Activated CD8-positive, alpha-beta memory T cell treated with anti-CD3 and anti-CD28 coated beads, Interleukin-2, amount 50 U/mL, for 4 hours (primary cell): ENCODE results near the gene RARRES1.

Source experiments
- DNase-seq: peaks from one replicate; pipeline ENCODE4 v3.0.0-alpha.2; 2020

RARRES1 gene, protein sequence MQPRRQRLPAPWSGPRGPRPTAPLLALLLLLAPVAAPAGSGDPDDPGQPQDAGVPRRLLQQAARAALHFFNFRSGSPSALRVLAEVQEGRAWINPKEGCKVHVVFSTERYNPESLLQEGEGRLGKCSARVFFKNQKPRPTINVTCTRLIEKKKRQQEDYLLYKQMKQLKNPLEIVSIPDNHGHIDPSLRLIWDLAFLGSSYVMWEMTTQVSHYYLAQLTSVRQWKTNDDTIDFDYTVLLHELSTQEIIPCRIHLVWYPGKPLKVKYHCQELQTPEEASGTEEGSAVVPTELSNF

GRCh38 chr3:158731938-158732855 is at the start of gene RARRES1:
RARRES1 (minus strand) TSS chr3:158732457; CDS start chr3:158732415, 42 bp downstream.
- DNase-seq, result peak; percentile 23

GRCh38 chr3:158781849-158782248 is 49.6 kb upstream of the RARRES1 start:
- DNase-seq, result no peak

DNA sequence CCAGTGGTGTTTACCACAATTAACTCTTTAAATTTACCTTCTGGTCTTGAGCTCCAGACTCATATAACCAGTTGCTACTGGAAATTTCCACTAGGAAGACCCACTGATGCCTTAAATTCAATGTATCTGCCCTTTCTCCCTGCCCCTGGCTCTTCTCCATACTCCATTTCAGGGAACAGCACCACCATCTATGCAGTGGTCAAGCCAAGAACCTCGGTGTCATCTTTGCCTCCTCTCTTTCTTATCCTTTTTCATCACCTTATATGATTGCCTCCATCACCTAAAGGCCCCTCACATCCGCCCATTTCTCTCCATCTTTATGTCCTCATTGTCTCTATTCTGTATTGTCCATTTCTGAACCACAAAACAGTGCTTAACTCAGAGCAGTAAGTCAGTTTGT is 48.9 kb upstream of the RARRES1 start:
- DNase-seq, result no peak

- DNase-seq, result no peak
These were observed 48.5 kb upstream of the RARRES1 start for GRCh38 chr3:158780766-158781165.

DNA sequence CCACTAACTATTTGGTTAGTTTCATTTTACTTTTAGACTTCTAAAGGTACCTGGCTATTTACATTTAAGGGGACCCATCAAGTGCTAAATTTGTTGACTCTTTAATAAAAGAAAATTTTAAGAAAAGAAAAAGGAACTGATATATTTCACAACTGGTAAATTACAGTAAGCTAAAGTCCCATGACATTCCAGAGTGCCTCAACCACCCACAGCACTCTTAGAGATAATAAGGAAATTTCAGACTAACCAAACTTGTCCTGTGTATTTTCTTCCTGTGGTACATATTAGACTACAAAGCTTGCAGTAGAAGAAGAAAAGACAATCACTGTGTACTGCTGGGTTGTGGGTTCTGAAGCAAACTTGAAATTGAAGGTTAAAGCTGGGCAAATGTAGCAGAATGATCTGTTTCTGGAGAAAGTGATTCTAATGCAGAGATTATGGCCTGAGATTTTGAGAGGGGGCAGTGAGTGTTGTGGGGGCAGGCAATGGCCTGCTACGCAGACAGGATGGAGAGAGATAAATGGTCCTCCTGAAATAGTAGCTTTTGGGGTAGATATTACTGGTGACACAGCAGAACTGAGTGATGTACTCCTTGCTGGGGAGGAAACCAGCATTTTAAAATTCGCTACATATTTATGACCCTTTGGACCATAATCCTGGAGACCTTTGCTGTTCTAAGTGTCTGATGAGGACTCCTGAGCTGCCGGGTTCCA is 45.1 kb upstream of the RARRES1 start:
- DNase-seq, result no peak

- no peak for DNase-seq
These were observed 44.3 kb upstream of the RARRES1 start for GRCh38 chr3:158776531-158776930.

GRCh38 chr3:158775426-158776410 is 43.5 kb upstream of the RARRES1 start:
- DNase-seq, result no peak

- no peak for DNase-seq
These were observed 42.7 kb upstream of the RARRES1 start for GRCh38 chr3:158774965-158775364.

GRCh38 chr3:158773845-158774830 is 41.9 kb upstream of the RARRES1 start:
- no peak for DNase-seq

GRCh38 chr3:158773166-158773565 is 40.9 kb upstream of the RARRES1 start:
- DNase-seq, result no peak

DNA sequence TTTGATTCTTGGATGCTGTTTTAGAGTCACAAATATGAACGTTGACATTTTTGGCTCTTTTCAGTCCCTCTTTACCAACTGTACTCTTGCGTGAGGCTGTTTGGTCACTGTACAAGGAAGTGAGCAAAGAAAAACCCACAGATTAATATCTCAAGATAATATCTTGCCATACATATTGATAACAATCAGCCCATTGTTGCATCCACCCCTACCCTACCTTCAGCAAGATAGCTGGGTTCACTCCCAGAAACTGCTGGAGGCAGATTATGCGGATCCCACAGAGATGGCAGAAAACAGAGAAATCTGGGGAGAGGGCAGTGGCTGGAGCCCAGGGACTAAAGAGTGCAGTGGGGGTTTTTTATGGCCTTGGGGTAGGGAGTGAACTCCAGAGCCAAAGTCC is 39.7 kb upstream of the RARRES1 start:
- DNase-seq, result no peak

GRCh38 chr3:158771577-158771976 is 39.3 kb upstream of the RARRES1 start:
- DNase-seq, result no peak

- no peak for DNase-seq
These were observed 38.6 kb upstream of the RARRES1 start for GRCh38 chr3:158770741-158771350.

GRCh38 chr3:158769952-158770740 is 37.9 kb upstream of the RARRES1 start:
- no peak for DNase-seq

DNA sequence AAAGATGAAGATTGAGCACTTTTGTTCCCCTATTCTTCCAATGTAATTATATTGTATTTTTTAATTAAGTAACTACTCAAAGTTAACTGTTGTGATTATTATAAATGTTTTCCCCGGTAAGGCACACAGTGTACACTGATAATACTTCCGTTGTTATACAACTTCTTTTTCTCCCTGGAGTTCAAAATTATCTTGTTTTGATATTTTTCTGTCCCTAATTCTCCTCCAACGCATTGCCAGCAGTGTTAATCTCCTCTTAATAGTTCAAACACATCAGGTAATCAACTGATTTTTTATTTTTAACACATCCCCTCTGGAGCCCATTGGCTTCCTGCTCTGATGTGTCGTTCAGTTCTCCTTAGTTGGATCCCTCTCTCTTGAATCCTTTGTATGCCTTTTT is 37.3 kb upstream of the RARRES1 start:
- no peak for DNase-seq

- no peak for DNase-seq
These were observed 36.8 kb upstream of the RARRES1 start for GRCh38 chr3:158768881-158769543.

- DNase-seq, result no peak
These were observed 36.1 kb upstream of the RARRES1 start for GRCh38 chr3:158768361-158768787.

DNA sequence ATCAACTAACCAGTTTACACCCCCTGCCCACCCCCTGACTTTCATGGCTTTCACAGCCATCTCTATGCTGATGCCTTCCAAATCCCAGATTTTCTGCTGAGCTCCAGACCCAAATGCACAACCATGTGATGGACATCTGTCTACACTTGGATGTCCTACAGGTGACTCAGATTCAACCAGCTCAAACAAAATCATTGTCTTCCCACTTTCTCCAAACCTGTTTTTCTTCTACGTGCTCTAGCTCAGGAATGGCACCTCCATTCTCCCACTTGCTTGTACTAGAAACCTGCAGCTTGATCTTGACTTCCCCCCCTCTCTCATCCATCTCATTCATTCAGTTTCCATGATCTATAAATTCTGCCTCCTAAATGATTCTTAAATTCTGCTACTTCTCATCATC is 34.1 kb upstream of the RARRES1 start:
- no peak for DNase-seq
